Trophoblast cell (in vitro differentiated cells and primary cell): ENCODE results near the gene TMEM50A. TPM values are rescaled to one million over a fixed set of nuclear protein-coding genes. Genes with fewer than 3 reads are reported as not detected.
"Not testable (repeated sequence)": the region's sequence is repeated elsewhere in the genome, so short reads cannot be mapped to it uniquely, and the experiment has no call there.

Experiments
- DNase-seq, 2 donors: peaks; one replicate each; pipeline ENCODE4 v3.0.0-alpha.2; 2016
- H2AFZ ChIP-seq: 2 replicates; pipeline ENCODE4 v1.6.1; 2013; ENCODE audit warnings: low read length, moderate library complexity, mild to moderate bottlenecking; ENCODE audit not compliant: insufficient read depth, poor library complexity
- H2AK5ac ChIP-seq: 2 replicates; pipeline ENCODE4 v1.6.1; 2013; ENCODE audit warnings: mild to moderate bottlenecking, low read length
- H2BK120ac ChIP-seq: 2 replicates; pipeline ENCODE4 v1.6.1; 2013; ENCODE audit warnings: low read length, mild to moderate bottlenecking, moderate library complexity; ENCODE audit not compliant: insufficient read depth, poor library complexity
- H2BK12ac ChIP-seq: 2 replicates; pipeline ENCODE4 v1.6.1; 2013; ENCODE audit warnings: mild to moderate bottlenecking, low read length, moderate library complexity
- H2BK5ac ChIP-seq: 2 replicates; pipeline ENCODE4 v1.6.1; 2013; ENCODE audit warnings: low read length, low read depth, moderate library complexity, mild to moderate bottlenecking; ENCODE audit not compliant: poor library complexity
- H3K14ac ChIP-seq: 2 replicates; pipeline ENCODE4 v1.6.1; 2013; ENCODE audit warnings: mild to moderate bottlenecking, low read length
- H3K18ac ChIP-seq: 2 replicates; pipeline ENCODE4 v1.6.1; 2013; ENCODE audit warnings: mild to moderate bottlenecking, low read length
- H3K23ac ChIP-seq: 2 replicates; pipeline ENCODE4 v1.6.1; 2013; ENCODE audit warnings: low read length
- H3K27ac ChIP-seq: 2 replicates; pipeline ENCODE4 v1.5.1; 2013; ENCODE audit warnings: low read depth, mild to moderate bottlenecking, inconsistent platforms, low read length, moderate library complexity
- H3K27me3 ChIP-seq: 2 replicates; pipeline ENCODE4 v1.6.1; 2013; ENCODE audit warnings: inconsistent platforms, mild to moderate bottlenecking, low read length, moderate library complexity; ENCODE audit not compliant: insufficient read depth
- H3K36me3 ChIP-seq, 2 experiments: 1 replicate in 1 of 2; 2 replicates in 1 of 2; pipeline ENCODE4 v1.6.1; 2013; ENCODE audit warnings: low read length in 2 of 2, mild to moderate bottlenecking in 2 of 2, moderate library complexity in 1 of 2; ENCODE audit not compliant: insufficient read depth in 2 of 2, control insufficient read depth in 1 of 2
- H3K4ac ChIP-seq: 2 replicates; pipeline ENCODE4 v1.6.1; 2013; ENCODE audit warnings: low read depth, mild to moderate bottlenecking, low read length, moderate library complexity
- H3K4me1 ChIP-seq, 2 experiments: 1 replicate in 1 of 2; 2 replicates in 1 of 2; pipeline ENCODE4 v1.6.1; 2013; ENCODE audit warnings: low read length in 2 of 2, mild to moderate bottlenecking in 2 of 2, moderate library complexity in 1 of 2; ENCODE audit not compliant: insufficient read depth in 2 of 2, control insufficient read depth in 1 of 2
- H3K4me2 ChIP-seq: 2 replicates; pipeline ENCODE4 v1.6.1; 2013; ENCODE audit warnings: inconsistent platforms, mild to moderate bottlenecking, low read length, moderate library complexity
- H3K4me3 ChIP-seq: 2 replicates; pipeline ENCODE4 v1.5.1; 2013; ENCODE audit warnings: mild to moderate bottlenecking, low read depth, low read length, inconsistent platforms
- H3K79me1 ChIP-seq: one replicate; pipeline ENCODE4 v1.6.1; 2013; ENCODE audit warnings: low read length
- H3K79me2 ChIP-seq: 2 replicates; pipeline ENCODE4 v1.6.1; 2013; ENCODE audit warnings: low read length, mild to moderate bottlenecking; ENCODE audit not compliant: control insufficient read depth, insufficient read depth, poor library complexity
- H3K9ac ChIP-seq: 2 replicates; pipeline ENCODE4 v1.6.1; 2013; ENCODE audit warnings: mild to moderate bottlenecking, low read length
- H3K9me3 ChIP-seq: 2 replicates; pipeline ENCODE4 v1.6.1; 2013; ENCODE audit warnings: low read depth, mild to moderate bottlenecking, control low read depth, inconsistent platforms, low read length; ENCODE audit not compliant: insufficient read depth
- H4K12ac ChIP-seq: 2 replicates; pipeline ENCODE4 v1.6.1; 2013; ENCODE audit warnings: low read depth, mild to moderate bottlenecking, low read length, moderate library complexity
- H4K8ac ChIP-seq: 2 replicates; pipeline ENCODE4 v1.6.1; 2013; ENCODE audit warnings: low read depth, mild to moderate bottlenecking, low read length, moderate library complexity
- H4K91ac ChIP-seq: one replicate; pipeline ENCODE4 v1.6.1; 2013; ENCODE audit warnings: low read depth, mild to moderate bottlenecking, low read length, moderate library complexity
- WGBS: extraction: QIAGEN DNeasy Blood & Tissue Kit; methylation state at CpG from one replicate; pipeline ENCODE4 v1.1.7; 2013; ENCODE audit warnings: missing lambda C conversion rate; ENCODE audit not compliant: insufficient read length, insufficient coverage; ENCODE audit errors: extremely low coverage; 5-methylcytosine and 5-hydroxymethylcytosine counted together
- polyA plus RNA-seq: library from polyadenylated mRNA; stranded (reverse); fragments of 200-250 nt; gene quantifications from 2 replicates; pipeline ENCODE4 v1.2.3, GENCODE V29; 2013

Gene TMEM50A
- polyA plus RNA-seq: 114 and 116 TPM in 2 replicates

GRCh38 chr1:25338188-25338981 lies at the start of gene TMEM50A:
TSS of gene TMEM50A (plus strand) at chr1:25338334. CDS start at chr1:25340487, 2,153 bp downstream.
- H3K36me3 ChIP-seq: no peaks in the 10 kb centered on the region
- H4K8ac ChIP-seq: peak within 1 kb of the TSS; percentile 94
- peak within 1 kb of the TSS; percentile 79 for H2BK120ac ChIP-seq
- no CpG with 5 or more reads among the region's 75 CpGs for WGBS
- peak within 1 kb of the TSS; percentile 81 for H2BK5ac ChIP-seq
- peaks cover 0 to 2% of the 10 kb centered on the region in 2 experiments for H3K4me1 ChIP-seq
- H3K18ac ChIP-seq: peak within 1 kb of the TSS; percentile 91
- H3K9ac ChIP-seq: peak within 1 kb of the TSS; percentile 98
- H3K4ac ChIP-seq: peak within 1 kb of the TSS; percentile 53
- H3K79me1 ChIP-seq: peaks cover 8% of the 10 kb centered on the region
- peak within 1 kb of the TSS; percentile 4 for H2AK5ac ChIP-seq
- peak within 1 kb of the TSS; percentile 89 for H3K14ac ChIP-seq
- no peak within 1 kb of the TSS for H3K23ac ChIP-seq
- no peak within 1 kb of the TSS for H2BK12ac ChIP-seq
- H4K91ac ChIP-seq: peak within 1 kb of the TSS; percentile 84
- H3K27ac ChIP-seq: peak within 1 kb of the TSS; percentile 97
- H3K4me3 ChIP-seq: peak within 1 kb of the TSS; percentile 97
- peak within 1 kb of the TSS; percentile 89 for H2AFZ ChIP-seq
- peaks cover 7% of the 10 kb centered on the region for H3K79me2 ChIP-seq
- peak; percentile 89 for DNase-seq
- H3K4me2 ChIP-seq: peak within 1 kb of the TSS; percentile 83
- peak within 1 kb of the TSS; percentile 92 for H4K12ac ChIP-seq
- no peaks in the 10 kb centered on the region for H3K9me3 ChIP-seq
- H3K27me3 ChIP-seq: no peaks in the 10 kb centered on the region

GRCh38 chr1:25288573-25289101 lies 49.5 kb upstream of the TMEM50A start:
- H2BK5ac ChIP-seq, H3K27ac ChIP-seq, H3K23ac ChIP-seq, H2BK120ac ChIP-seq, H4K8ac ChIP-seq, H3K4ac ChIP-seq, H4K91ac ChIP-seq, DNase-seq, H2AK5ac ChIP-seq, H2BK12ac ChIP-seq, H3K79me1 ChIP-seq, H2AFZ ChIP-seq, H3K4me3 ChIP-seq, H3K14ac ChIP-seq, H3K4me2 ChIP-seq, H3K27me3 ChIP-seq, H3K9ac ChIP-seq, H3K36me3 ChIP-seq, H3K4me1 ChIP-seq, H4K12ac ChIP-seq, H3K18ac ChIP-seq, H3K9me3 ChIP-seq, H3K79me2 ChIP-seq: not testable (repeated sequence)
- no CpG with 5 or more reads among the region's 8 CpGs for WGBS

- H2BK120ac ChIP-seq, H3K23ac ChIP-seq, H3K4ac ChIP-seq, H3K27ac ChIP-seq, H2AK5ac ChIP-seq, H3K79me2 ChIP-seq, H4K12ac ChIP-seq, H4K8ac ChIP-seq, H3K36me3 ChIP-seq, H3K79me1 ChIP-seq, H3K4me1 ChIP-seq, H3K4me3 ChIP-seq, H2BK12ac ChIP-seq, H3K9me3 ChIP-seq, H3K4me2 ChIP-seq, H3K9ac ChIP-seq, H3K27me3 ChIP-seq, H3K14ac ChIP-seq, H4K91ac ChIP-seq, H3K18ac ChIP-seq, DNase-seq, H2AFZ ChIP-seq, H2BK5ac ChIP-seq: not testable (repeated sequence)
- WGBS: no CpG with 5 or more reads among the region's 6 CpGs
These were observed 48.1 kb upstream of the TMEM50A start for GRCh38 chr1:25290043-25290442.

- not testable (repeated sequence) for H2BK12ac ChIP-seq, H4K91ac ChIP-seq, H3K79me2 ChIP-seq, H3K27ac ChIP-seq, H3K4me2 ChIP-seq, H3K14ac ChIP-seq, H2BK120ac ChIP-seq, H2BK5ac ChIP-seq, H3K36me3 ChIP-seq, H4K8ac ChIP-seq, H3K18ac ChIP-seq, H2AK5ac ChIP-seq, H3K27me3 ChIP-seq, H3K9me3 ChIP-seq, H3K79me1 ChIP-seq, DNase-seq, H3K9ac ChIP-seq, H4K12ac ChIP-seq, H3K4me1 ChIP-seq, H2AFZ ChIP-seq, H3K23ac ChIP-seq, H3K4me3 ChIP-seq, H3K4ac ChIP-seq
- no CpG with 5 or more reads among the region's 2 CpGs for WGBS
These were observed 44.7 kb upstream of the TMEM50A start for GRCh38 chr1:25293426-25293825.
